Pons (tissue), 1 donor: ENCODE data around the gene ASB7.
"Not testable (repeated sequence)": the region's sequence is repeated elsewhere in the genome, so short reads cannot be mapped to it uniquely, and the experiment has no call there.

ENCODE experiments used
- DNase-seq: peaks from one replicate; pipeline ENCODE4 v3.0.0-alpha.2; 2016; ENCODE audit warnings: low spot score

Gene ASB7

DNA sequence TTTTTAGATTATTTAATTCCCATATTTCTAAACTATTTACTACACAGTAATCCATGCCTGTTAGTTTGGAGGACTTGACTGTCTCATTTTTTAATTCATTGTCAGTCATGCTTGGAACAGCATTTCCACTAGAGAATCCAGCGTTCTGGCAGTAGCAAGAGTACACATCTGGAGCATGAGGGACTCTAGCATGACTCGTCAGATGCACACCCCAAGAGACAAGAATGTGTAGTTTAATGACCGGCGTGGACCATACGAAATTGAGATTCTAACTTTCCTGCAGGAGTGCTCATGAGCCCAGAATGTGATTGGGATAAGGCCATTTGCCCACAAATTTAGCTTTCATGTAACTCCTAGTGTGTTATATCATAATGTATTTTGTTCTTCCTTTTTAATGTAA is 48.9 kb downstream of the ASB7 start:
- DNase-seq = no peak

DNA sequence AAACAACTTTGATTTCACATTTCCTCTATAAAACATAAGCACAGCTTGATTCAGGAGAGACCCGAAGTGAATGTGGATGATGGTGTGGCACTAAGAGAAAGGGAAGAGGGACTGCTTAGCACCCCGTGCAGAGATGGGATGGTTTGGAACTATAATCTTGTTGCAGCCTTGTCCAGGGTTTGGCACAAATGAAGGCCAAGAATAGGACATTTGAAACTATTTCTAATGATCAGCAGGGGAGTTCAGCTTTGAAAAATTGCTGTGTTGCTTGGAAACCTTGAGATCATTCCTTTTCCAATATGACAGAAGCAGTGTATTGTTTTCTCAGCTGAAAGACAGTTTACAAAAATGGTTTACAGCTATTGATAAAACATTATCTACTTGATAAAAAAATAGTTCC is 49.7 kb downstream of the ASB7 start:
- DNase-seq = no peak

DNA sequence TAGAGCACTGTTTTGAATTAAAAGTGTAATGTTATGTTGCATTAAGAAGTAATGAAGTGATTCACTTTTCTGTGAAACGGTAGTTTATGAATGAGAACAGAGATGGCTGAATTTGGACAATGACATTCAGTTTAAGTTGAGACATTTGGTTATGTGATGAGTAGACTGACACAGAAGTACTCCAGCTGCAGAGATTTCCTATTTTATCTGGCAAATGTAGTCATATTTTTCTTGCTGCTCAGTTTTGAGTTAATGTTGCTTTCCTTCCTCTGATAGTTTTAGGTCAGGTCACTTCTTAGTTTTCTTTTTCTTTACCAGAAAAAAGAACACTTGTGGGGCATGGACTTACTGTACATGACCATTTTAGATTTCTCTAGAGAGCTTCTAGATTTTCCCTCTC is 51.2 kb downstream of the ASB7 start:
- DNase-seq = no peak

- DNase-seq = no peak
These were observed 56.5 kb downstream of the ASB7 start for GRCh38 chr15:100658895-100659294.

GRCh38 chr15:100661156-100661555 is 58.8 kb downstream of the ASB7 start:
- no peak for DNase-seq

- no peak for DNase-seq
These were observed 60.9 kb downstream of the ASB7 start for GRCh38 chr15:100663086-100663914.

DNA sequence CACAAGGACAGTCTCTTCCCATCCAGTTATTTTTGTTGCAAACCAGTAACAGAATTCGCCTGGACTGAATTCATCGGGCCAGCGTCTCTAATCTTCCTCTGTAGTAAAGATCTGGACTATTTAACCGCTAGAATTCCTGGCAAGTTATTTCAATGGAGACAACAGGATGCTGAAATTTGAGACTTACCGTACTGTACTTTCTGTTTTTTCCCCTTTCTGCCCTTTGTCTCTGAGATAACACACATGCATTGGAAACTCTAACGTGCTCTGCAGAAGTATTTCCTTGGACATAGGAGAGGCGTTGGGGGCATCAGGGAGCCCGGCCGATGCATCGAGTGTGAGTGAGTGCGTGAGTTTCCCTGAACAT is 61.5 kb downstream of the ASB7 start:
- no peak for DNase-seq

GRCh38 chr15:100665570-100665969 is 63.2 kb downstream of the ASB7 start:
- no peak for DNase-seq

DNA sequence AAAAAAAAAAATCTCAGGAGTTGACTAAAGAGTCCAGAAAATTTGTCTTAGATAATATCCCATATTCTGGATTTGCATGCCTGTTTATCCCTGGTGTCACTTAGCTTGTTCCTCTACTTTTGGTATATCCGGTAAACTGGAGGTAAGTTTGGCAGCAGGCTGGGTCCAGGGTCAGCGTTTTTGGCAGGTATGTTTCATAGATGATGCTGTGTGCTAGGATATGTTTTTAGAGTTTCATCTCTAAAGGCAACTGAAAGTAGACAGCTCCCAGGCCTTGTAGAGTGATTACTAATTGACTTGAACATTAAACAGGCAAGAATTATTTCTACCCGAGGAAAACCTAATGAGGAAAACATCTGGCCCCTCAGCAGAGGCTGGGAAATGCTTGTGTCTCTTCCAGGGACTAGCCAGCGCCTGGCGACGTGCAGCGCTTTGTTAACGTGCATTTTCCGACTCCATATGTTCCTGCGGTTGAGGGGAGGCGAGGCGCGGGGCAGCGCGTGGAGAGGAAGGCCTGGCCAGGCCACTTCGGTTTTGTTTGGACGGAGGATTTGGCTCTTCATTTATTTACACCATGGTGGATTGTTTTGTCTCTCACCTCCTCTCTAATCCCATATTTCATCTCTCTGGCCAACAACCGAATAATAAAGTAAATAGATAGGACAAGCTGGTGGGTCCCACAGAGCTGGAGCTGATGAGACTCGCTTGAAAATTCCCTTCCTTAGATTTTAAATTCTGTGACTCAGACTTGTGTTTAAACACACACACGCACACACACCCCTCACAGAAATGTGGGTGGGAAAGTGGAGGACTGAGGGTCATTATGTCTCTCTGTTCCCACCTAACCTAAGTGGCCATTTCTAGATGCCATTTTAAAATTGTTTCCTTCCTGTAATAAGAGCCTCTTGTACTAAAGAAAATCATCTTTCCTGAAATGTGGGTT is 65.3 kb downstream of the ASB7 start:
- no peak for DNase-seq

- no peak for DNase-seq
These were observed 66.0 kb downstream of the ASB7 start for GRCh38 chr15:100668348-100668745.

- no peak for DNase-seq
These were observed 66.9 kb downstream of the ASB7 start for GRCh38 chr15:100669260-100669659.

GRCh38 chr15:100670505-100671021 is 68.2 kb downstream of the ASB7 start:
- DNase-seq = no peak

- no peak for DNase-seq
These were observed 68.8 kb downstream of the ASB7 start for GRCh38 chr15:100671124-100671680.

- peak; percentile 6 for DNase-seq
These were observed 69.6 kb downstream of the ASB7 start for GRCh38 chr15:100671858-100672543.

GRCh38 chr15:100672959-100673358 is 70.6 kb downstream of the ASB7 start:
- no peak for DNase-seq

GRCh38 chr15:100679151-100679550 is 76.8 kb downstream of the ASB7 start:
- DNase-seq = not testable (repeated sequence)

DNA sequence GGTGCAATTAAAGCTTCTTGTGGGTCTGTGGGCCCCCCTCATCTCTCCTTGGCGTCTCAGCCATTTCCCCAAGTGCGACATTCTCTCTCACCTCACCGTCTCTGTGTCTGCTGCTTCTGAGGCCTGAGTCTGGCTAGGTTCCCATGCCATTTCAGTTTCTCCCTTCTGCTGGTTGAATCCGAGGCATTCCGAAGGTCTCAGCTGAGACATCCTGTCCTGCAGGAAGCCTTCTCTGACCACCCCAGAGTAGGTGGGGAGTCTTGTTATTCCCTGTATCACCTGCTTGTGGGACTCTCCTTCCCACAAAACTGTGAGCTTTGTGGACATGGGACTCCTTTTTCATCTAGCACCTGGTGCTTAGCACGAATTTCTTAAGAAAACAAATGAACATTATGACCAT is 78.3 kb downstream of the ASB7 start:
- no peak for DNase-seq

DNA sequence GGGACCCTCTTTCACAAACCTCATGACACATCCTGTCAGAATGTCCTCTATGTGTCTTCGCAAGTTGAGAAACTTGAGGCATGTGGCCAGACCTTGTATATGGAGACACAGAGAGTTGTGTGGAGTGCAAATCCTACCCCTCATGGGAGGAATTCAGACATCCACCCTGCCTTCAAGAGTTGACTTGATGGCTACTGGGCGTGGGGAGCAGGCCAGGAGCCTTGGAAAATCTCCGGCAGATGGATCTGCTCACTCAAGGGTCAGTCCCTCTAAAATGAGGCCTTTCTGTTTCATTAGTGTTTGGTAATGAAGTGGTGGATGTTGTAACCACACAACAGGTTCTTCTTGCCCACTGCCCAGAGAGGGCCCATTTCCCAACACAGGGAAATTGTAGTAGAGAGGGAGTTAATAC is 79.0 kb downstream of the ASB7 start:
- no peak for DNase-seq

- DNase-seq = no peak
These were observed 80.1 kb downstream of the ASB7 start for GRCh38 chr15:100682468-100682867.

GRCh38 chr15:100683434-100683833 is 81.0 kb downstream of the ASB7 start:
- DNase-seq = no peak

DNA sequence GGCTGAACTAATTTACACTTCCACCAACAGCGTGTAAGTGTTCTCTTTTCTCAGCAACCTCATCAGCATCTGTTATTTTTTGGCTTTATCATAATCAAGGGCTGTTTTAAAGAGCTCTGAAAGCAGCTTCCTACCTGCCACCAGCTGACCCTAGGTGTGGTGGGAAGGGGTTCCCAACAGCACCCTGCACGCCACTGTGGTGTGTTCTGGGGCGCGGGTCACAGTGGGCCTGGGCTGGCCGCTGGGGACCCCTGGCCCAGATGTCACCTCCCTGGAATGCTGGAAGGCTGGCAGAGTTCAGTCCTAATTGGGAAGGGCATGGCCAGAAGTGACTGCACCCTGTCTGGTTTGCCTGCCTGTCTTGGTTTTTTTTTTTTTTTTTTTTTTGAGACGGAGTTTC is 82.2 kb downstream of the ASB7 start:
- no peak for DNase-seq
